Measurements from ENCODE around the gene PDXDC1. TPM values are rescaled to one million over a fixed set of nuclear protein-coding genes. Genes with fewer than 3 reads are reported as not detected.
"Not testable (repeated sequence)": the region's sequence is repeated elsewhere in the genome, so short reads cannot be mapped to it uniquely, and the experiment has no call there.

Gene PDXDC1
- total and polyA plus RNA-seq, 8 donors: 51.5 to 82.8 (median 72.8) TPM

- H3K4me3 ChIP-seq: peak overlapping the region in 3 of 4 donors; percentile 26 to 52 (median 39)
- ATAC-seq; FAIRE-seq; intact Hi-C loops (cut with DNase I); H3K27ac ChIP-seq; H3K36me3 ChIP-seq; H3K27me3 ChIP-seq; H3K9me3 ChIP-seq; H3K4me1 ChIP-seq: not testable (repeated sequence)
- WGBS, 2 donors: 0 to 2% methylated on average over 7 to 36 of the region's 48 CpGs
- DNase-seq: peak in 3 of 6 donors; percentile 52 to 68 (median 63)
Measured at GRCh38 chr16:15154005-15154404, 179.2 kb downstream of the PDXDC1 start.

- intact Hi-C loops (cut with DNase I); H3K27me3 ChIP-seq; H3K36me3 ChIP-seq; FAIRE-seq; H3K4me1 ChIP-seq; H3K27ac ChIP-seq; H3K9me3 ChIP-seq: not testable (repeated sequence)
- DNase-seq (peak; percentile 88 to 96 (median 89)), ATAC-seq (peak; percentile 98 to 100 (median 100))
- 0 to 1% methylated on average over 6 to 74 of the region's 80 CpGs for WGBS, 2 donors
- H3K4me3 ChIP-seq: peak overlapping the region in 2 of 4 donors; percentile 33 to 39
Measured at GRCh38 chr16:15154650-15155562, 180.1 kb downstream of the PDXDC1 start.

GRCh38 chr16:15157644-15158043 is 182.8 kb downstream of the PDXDC1 start:
- 60 to 62% methylated on average over 3 to 7 of the region's 8 CpGs for WGBS, 2 donors
- H3K27me3 ChIP-seq; FAIRE-seq; H3K36me3 ChIP-seq; H3K4me3 ChIP-seq; H3K27ac ChIP-seq; ATAC-seq; H3K4me1 ChIP-seq; H3K9me3 ChIP-seq; DNase-seq; intact Hi-C loops (cut with DNase I): not testable (repeated sequence)

- intact Hi-C loops (cut with DNase I); H3K9me3 ChIP-seq; DNase-seq; H3K36me3 ChIP-seq; H3K4me3 ChIP-seq; H3K27me3 ChIP-seq; FAIRE-seq; H3K4me1 ChIP-seq; ATAC-seq; H3K27ac ChIP-seq: not testable (repeated sequence)
- 77 to 93% methylated on average over 4 to 5 of the region's 5 CpGs for WGBS, 2 donors
Measured at GRCh38 chr16:15159671-15160070, 184.8 kb downstream of the PDXDC1 start.

- H3K9me3 ChIP-seq; intact Hi-C loops (cut with DNase I); ATAC-seq; FAIRE-seq; H3K36me3 ChIP-seq; H3K27me3 ChIP-seq; H3K27ac ChIP-seq; H3K4me3 ChIP-seq; DNase-seq; H3K4me1 ChIP-seq: not testable (repeated sequence)
- 86 to 91% methylated on average over 6 to 8 of the region's 10 CpGs for WGBS, 2 donors
Measured at GRCh38 chr16:15160571-15160970, 185.7 kb downstream of the PDXDC1 start.

GRCh38 chr16:15163055-15163454 is 188.2 kb downstream of the PDXDC1 start:
- H3K36me3 ChIP-seq; DNase-seq; H3K9me3 ChIP-seq; H3K27ac ChIP-seq; intact Hi-C loops (cut with DNase I); ATAC-seq; H3K4me1 ChIP-seq; H3K27me3 ChIP-seq; H3K4me3 ChIP-seq; FAIRE-seq: not testable (repeated sequence)
- 78 to 88% methylated on average over 1 of the region's 1 CpG for WGBS, 2 donors

- DNase-seq; H3K27ac ChIP-seq; intact Hi-C loops (cut with DNase I); H3K4me3 ChIP-seq; H3K36me3 ChIP-seq; ATAC-seq; FAIRE-seq; H3K27me3 ChIP-seq; H3K9me3 ChIP-seq; H3K4me1 ChIP-seq: not testable (repeated sequence)
Measured at GRCh38 chr16:15166177-15166576, 191.4 kb downstream of the PDXDC1 start.

GRCh38 chr16:15168303-15168702 is 193.5 kb downstream of the PDXDC1 start:
- H3K4me1 ChIP-seq; H3K36me3 ChIP-seq; H3K4me3 ChIP-seq; intact Hi-C loops (cut with DNase I); DNase-seq; H3K27ac ChIP-seq; ATAC-seq; H3K9me3 ChIP-seq; FAIRE-seq; H3K27me3 ChIP-seq: not testable (repeated sequence)
- WGBS, 2 donors: 58 to 68% methylated on average over 3 of the region's 3 CpGs

GRCh38 chr16:15168953-15169652 is 194.3 kb downstream of the PDXDC1 start:
- 58 to 64% methylated on average over 4 of the region's 5 CpGs for WGBS, 2 donors
- H3K4me3 ChIP-seq; H3K27me3 ChIP-seq; H3K4me1 ChIP-seq; DNase-seq; intact Hi-C loops (cut with DNase I); ATAC-seq; FAIRE-seq; H3K9me3 ChIP-seq; H3K27ac ChIP-seq; H3K36me3 ChIP-seq: not testable (repeated sequence)

- WGBS, 2 donors: 57 to 69% methylated on average over 3 of the region's 3 CpGs
- H3K9me3 ChIP-seq; H3K27me3 ChIP-seq; intact Hi-C loops (cut with DNase I); H3K27ac ChIP-seq; FAIRE-seq; H3K36me3 ChIP-seq; H3K4me3 ChIP-seq; ATAC-seq; H3K4me1 ChIP-seq; DNase-seq: not testable (repeated sequence)
Measured at GRCh38 chr16:15179909-15180308, 205.1 kb downstream of the PDXDC1 start.

- H3K36me3 ChIP-seq; H3K9me3 ChIP-seq; DNase-seq; H3K4me1 ChIP-seq; FAIRE-seq; H3K27ac ChIP-seq; intact Hi-C loops (cut with DNase I); H3K4me3 ChIP-seq; ATAC-seq; H3K27me3 ChIP-seq: not testable (repeated sequence)
- 79% methylated on average over 1 of the region's 1 CpG for WGBS, 2 donors
Measured at GRCh38 chr16:15180946-15181345, 206.1 kb downstream of the PDXDC1 start.

GRCh38 chr16:15184000-15184399 is 209.2 kb downstream of the PDXDC1 start:
- H3K36me3 ChIP-seq; H3K4me3 ChIP-seq; H3K27me3 ChIP-seq; H3K27ac ChIP-seq; intact Hi-C loops (cut with DNase I); FAIRE-seq; H3K4me1 ChIP-seq; H3K9me3 ChIP-seq; DNase-seq: not testable (repeated sequence)
- WGBS, 2 donors: 69 to 80% methylated on average over 1 of the region's 1 CpG
- ATAC-seq: peak in 2 of 4 donors; percentile 35 to 45
